Kidney (tissue), 14 donors: ENCODE results near the gene SCRG1. TPM values are rescaled to one million over a fixed set of nuclear protein-coding genes. Genes with fewer than 3 reads are reported as not detected.

Source experiments
- DNase-seq, 5 donors: peaks; one replicate each; pipeline ENCODE4 v3.0.0-alpha.2; 2013 to 2020
- FAIRE-seq: peaks from 2 replicates; lab custom pipeline; 2012; peaks lifted over from hg19 to GRCh38; lab: Jason Lieb, UNC
- H3K27ac ChIP-seq, 2 donors: one replicate each; pipeline ENCODE4 v1.7.0; 2013; ENCODE audit warnings: low read depth in 2 of 2, low read length in 2 of 2, inconsistent platforms in 1 of 2
- H3K27me3 ChIP-seq: one replicate; pipeline ENCODE4 v1.7.1; 2013; ENCODE audit warnings: low read length, inconsistent platforms; ENCODE audit not compliant: control insufficient read depth, insufficient read depth
- H3K36me3 ChIP-seq, 3 donors: one replicate each; pipeline versions ENCODE4 v1.7.0 to v1.7.1; 2013; ENCODE audit warnings: low read length in 3 of 3, control low read depth in 1 of 3, inconsistent platforms in 1 of 3; ENCODE audit not compliant: insufficient read depth in 3 of 3, control insufficient read depth in 2 of 3
- H3K4me1 ChIP-seq, 3 donors: one replicate each; pipeline versions ENCODE4 v1.7.0 to v1.7.1; 2013; ENCODE audit warnings: low read length in 3 of 3, inconsistent platforms in 1 of 3, low read depth in 1 of 3; ENCODE audit not compliant: control insufficient read depth in 2 of 3, insufficient read depth in 2 of 3
- H3K4me3 ChIP-seq, 3 donors: one replicate each; pipeline versions ENCODE4 v1.7.0 to v1.8.1; 2013; ENCODE audit warnings: low read length in 3 of 3, control low read depth in 1 of 3, inconsistent platforms in 1 of 3
- H3K9ac ChIP-seq, 3 donors: one replicate each; pipeline versions ENCODE4 v1.7.0 to v1.7.1; 2013; ENCODE audit warnings: low read length in 3 of 3, control low read depth in 1 of 3, inconsistent platforms in 1 of 3
- H3K9me3 ChIP-seq, 3 donors: one replicate each; pipeline versions ENCODE4 v1.7.0 to v1.7.1; 2013; ENCODE audit warnings: low read length in 3 of 3, control low read depth in 1 of 3, inconsistent platforms in 1 of 3; ENCODE audit not compliant: control insufficient read depth in 2 of 3, insufficient read depth in 1 of 3
- intact Hi-C: fragments of 100-400 bp; cut with DNase I; formaldehyde crosslinking; loops from one replicate; pipeline ENCODE4 v1.11.1; 2022
- polyA plus RNA-seq: library from polyadenylated mRNA; stranded (reverse); fragments of 350-450 nt; fragmentation: Illumina TruSeq; extraction: RNeasy Lipid Tissue Mini Kit (QIAGEN cat#74804); gene quantifications from one replicate; pipeline ENCODE4 v1.2.3, GENCODE V29; 2014; ENCODE audit warnings: low read depth, low replicate concordance; ENCODE audit not compliant: insufficient read depth
- total RNA-seq: library from RNA; stranded (reverse); fragmentation: NEBNext Ultra II Directional; extraction: Animal tissue kit (Norgen Biotek cat#: 25700); gene quantifications from one replicate; pipeline ENCODE4 v1.2.1, GENCODE V29; 2021
- TF ChIP-seq, protein P1 (sequence below): IDR thresholded peaks from 3 replicates; pipeline ENCODE4 v1.5.1; 2012; ENCODE audit warnings: mild to moderate bottlenecking, moderate library complexity, borderline replicate concordance; ENCODE audit not compliant: insufficient read depth; ENCODE audit errors: extremely low read depth
- donor health status: control.
- donor health status: control.
- donor health status: control.
- donor health status: control.
- donor health status: control.
- donor health status: DM: yes; HTN: yes; CAD: no.
- donor health status: Normal renal cell carcinoma (clear cell type).

The SCRG1 gene
- total and polyA plus RNA-seq, 2 donors from 2014 or later: 0.11 to 1.6 TPM

DNA sequence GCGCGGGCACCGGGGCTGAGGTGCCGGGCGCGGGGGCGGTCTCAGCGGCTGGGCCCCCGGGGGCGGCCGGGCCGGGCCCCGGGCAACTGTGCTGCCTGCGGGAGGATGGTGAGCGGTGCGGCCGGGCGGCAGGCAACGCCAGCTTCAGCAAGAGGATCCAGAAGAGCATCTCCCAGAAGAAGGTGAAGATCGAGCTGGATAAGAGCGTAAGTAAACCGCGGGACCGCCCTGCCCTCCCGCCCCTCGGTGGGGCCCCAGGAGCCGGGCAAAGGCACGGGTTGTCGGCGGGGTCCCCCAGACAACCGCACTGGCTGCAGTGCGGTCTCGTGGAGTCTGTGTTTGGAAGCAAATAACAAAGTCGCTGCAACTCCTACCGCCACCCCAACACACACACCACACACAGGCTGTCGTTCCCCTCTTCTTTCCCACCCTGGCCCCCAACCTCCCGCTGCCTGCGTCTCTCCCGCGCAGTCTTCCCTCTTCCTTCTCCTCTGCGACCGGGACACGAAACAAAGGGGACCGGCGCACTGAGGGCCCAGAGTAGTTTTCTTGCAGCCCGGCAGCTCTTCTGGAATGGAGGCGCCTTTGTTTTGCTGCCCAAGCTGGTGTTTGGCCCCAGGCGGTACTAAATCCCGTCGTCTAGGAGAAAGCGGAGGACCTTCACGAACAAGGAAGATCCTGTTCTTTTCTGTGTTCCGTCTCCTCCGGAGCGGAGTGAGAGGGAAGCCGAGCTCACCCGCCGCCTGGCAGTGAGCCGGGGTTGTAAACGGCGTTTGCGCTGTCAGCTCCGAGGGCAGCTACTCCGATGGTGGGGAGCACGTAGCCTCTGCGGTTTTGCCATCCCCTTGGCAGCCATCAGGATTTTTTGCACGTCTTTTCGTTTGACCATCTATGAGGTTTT lies 27.4 kb downstream of the SCRG1 start:
- FAIRE-seq: no peak
- DNase-seq: peak; percentile 76 to 88 (median 83)
- H3K27ac ChIP-seq: peak overlapping the region; percentile 39 to 88
- TF ChIP-seq, protein P1, sequence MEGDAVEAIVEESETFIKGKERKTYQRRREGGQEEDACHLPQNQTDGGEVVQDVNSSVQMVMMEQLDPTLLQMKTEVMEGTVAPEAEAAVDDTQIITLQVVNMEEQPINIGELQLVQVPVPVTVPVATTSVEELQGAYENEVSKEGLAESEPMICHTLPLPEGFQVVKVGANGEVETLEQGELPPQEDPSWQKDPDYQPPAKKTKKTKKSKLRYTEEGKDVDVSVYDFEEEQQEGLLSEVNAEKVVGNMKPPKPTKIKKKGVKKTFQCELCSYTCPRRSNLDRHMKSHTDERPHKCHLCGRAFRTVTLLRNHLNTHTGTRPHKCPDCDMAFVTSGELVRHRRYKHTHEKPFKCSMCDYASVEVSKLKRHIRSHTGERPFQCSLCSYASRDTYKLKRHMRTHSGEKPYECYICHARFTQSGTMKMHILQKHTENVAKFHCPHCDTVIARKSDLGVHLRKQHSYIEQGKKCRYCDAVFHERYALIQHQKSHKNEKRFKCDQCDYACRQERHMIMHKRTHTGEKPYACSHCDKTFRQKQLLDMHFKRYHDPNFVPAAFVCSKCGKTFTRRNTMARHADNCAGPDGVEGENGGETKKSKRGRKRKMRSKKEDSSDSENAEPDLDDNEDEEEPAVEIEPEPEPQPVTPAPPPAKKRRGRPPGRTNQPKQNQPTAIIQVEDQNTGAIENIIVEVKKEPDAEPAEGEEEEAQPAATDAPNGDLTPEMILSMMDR: no peak
- no peaks in the 10 kb centered on the region for H3K27me3 ChIP-seq
- intact Hi-C loops: no loop called here
- H3K9me3 ChIP-seq: no peaks in the 10 kb centered on the region
- peaks cover 0 to 2% (median 0%) of the 10 kb centered on the region in 3 donors for H3K4me1 ChIP-seq
- peak overlapping the region; percentile 78 to 99 (median 90) for H3K4me3 ChIP-seq
- no peaks in the 10 kb centered on the region for H3K36me3 ChIP-seq
- H3K9ac ChIP-seq: peak overlapping the region; percentile 70 to 80 (median 73)

DNA sequence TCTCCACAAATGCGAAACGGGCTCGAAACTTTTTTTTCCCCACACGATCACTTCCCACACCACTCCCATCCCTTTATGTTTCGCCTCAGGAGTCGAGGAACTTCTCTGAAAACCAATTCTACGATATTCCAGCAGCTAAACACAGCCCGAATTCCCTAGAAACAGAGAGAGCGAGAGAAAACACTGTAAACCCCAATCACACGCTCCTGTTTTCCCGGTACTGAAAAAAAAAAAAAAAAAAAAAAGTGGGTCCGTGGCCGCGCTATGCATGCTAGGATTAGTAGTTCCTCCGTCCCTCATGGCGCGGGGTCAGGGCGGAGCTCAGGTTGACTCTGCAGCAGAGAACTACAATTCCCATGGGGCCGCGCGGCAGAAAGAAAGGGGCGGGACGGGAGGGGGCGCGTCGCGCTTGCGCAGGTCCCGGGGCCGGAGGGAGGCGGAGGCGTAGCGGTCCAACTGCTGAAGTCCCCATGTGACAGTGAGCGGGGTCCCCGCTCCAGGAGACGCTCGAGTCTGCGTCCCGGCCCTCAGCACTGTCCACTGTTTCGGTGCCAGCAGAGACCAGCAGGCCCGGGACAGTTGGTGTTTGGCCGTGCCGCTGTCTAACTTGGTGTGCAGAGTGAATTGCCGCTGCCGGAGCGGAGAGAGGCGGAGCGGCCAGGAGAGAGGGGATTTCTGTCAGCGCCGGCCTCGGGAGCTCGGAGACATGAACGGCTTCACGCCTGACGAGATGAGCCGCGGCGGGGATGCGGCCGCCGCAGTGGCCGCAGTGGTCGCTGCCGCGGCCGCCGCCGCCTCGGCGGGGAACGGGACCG lies 28.2 kb downstream of the SCRG1 start, which contains the start of gene SAP30:
Gene SAP30, plus strand, starts transcription at position 478 of the 815 bp plus-strand sequence. Its CDS starts 229 bp downstream, at position 707.
- FAIRE-seq: peak; percentile 50
- Histone ChIP-seq H3K9me3 (no peaks in the 10 kb centered on the region), H3K4me3 (peak within 1 kb of the TSS; percentile 95 to 99 (median 98)), H3K27me3 (no peaks in the 10 kb centered on the region), H3K4me1 (peaks cover 0 to 2% (median 0%) of the 10 kb centered on the region in 3 donors), H3K36me3 (no peaks in the 10 kb centered on the region), H3K27ac (peak within 1 kb of the TSS; percentile 96), H3K9ac (peak within 1 kb of the TSS; percentile 87 to 98 (median 97))
- peak; percentile 99 to 100 (median 100) for DNase-seq
- intact Hi-C loops: no loop called here
- TF ChIP-seq, protein P1: no peak

DNA sequence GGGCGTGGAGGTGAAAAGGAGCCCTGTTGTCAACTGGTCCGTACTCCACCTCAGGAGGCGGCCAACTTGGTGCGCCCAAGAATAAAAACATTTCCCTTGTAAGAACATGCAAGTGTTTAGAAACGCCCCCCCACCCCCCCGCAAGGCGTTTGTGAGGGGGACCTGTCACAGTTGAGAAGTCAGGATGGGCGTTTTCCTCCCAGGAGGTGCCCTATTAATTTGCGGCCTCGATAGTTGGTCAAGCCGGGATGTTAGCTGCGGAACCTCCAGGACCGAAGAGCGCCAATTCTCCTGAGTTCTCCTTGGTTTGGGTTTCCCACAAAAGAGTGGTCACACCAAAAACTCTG lies 28.8 kb downstream of the SCRG1 start:
- TF ChIP-seq, protein P1: no peak
- H3K27me3 ChIP-seq: no peaks in the 10 kb centered on the region
- peak overlapping the region; percentile 95 to 99 (median 98) for H3K4me3 ChIP-seq
- H3K9me3 ChIP-seq: no peaks in the 10 kb centered on the region
- H3K9ac ChIP-seq: peak overlapping the region; percentile 87 to 98 (median 97)
- intact Hi-C loops: no loop called here
- H3K4me1 ChIP-seq: peaks cover 0 to 2% (median 0%) of the 10 kb centered on the region in 3 donors
- no peaks in the 10 kb centered on the region for H3K36me3 ChIP-seq
- no peak for FAIRE-seq
- DNase-seq: peak in 3 of 5 donors; percentile 73 to 92 (median 92)
- peak overlapping the region; percentile 96 for H3K27ac ChIP-seq
